CD4-positive, alpha-beta T cell treated with Interleukin-4 for 1 hour (primary cell): ENCODE data around the gene TNK2.
"Not testable (repeated sequence)": the region's sequence is repeated elsewhere in the genome, so short reads cannot be mapped to it uniquely, and the experiment has no call there.

Experiments
- DNase-seq, 2 donors: peaks; one replicate each; pipeline ENCODE4 v3.0.0-alpha.2; 2020 to 2022

TNK2 gene

DNA sequence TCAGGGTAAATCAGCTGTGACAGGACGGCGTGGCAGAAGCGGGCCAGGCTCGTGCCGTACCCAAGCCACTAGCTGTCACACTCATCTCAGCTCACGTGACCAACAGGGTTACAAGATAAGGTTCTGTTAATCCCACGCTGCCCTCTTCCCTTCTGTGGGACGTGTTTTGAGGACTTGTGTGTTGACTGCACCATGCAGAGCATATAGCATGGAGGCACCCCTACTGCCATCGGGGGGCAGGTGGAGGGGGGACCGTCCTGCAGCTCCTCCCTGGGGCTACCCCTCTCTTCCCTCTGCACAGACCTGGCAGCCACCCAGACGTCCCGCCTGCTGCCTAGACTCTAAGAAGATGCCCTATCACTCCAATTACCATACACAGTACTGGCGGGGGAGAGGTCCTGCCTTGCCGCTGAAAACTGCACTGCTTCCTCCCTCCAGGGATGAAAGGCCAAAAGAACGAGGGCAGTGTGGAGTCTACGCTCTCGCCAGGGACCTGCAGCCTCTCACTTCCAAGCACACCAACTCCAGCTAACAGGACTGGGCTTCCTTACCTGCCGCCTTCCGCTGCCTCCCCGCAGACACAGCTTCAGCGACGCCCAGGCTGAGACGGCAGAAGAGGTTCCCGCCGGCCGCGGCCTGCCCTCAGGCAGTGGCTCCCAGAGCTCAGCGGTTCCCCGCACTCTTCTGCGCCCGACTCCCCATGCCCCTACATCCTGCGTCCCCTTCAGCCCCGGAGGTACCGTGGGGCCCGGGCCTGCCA is at the start of gene TNK2:
TNK2 (minus strand) TSS at position 618 of the 760 bp plus-strand sequence. CDS start 19,963 bp downstream, outside the sequence.
- peak; percentile 64 for DNase-seq

DNA sequence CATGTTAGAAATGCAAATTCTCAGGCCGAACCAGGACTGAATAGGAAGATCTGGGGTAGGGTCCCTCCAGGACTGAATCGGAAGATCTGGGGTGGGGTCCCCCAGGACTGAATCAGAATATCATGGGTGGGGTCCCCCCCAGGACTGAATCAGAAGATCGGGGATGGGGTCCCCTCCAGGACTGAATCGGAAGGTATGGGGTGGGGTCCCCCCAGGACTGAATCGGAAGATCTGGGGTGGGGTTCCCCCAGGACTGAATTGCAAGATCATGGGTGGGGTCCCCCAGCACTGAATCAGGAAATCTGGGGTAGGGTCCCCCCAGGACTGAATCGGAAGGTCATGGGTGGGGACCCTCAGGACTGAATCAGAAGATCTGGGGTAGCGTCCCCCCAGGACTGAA is 48.2 kb upstream of the TNK2 start:
- no peak for DNase-seq

DNA sequence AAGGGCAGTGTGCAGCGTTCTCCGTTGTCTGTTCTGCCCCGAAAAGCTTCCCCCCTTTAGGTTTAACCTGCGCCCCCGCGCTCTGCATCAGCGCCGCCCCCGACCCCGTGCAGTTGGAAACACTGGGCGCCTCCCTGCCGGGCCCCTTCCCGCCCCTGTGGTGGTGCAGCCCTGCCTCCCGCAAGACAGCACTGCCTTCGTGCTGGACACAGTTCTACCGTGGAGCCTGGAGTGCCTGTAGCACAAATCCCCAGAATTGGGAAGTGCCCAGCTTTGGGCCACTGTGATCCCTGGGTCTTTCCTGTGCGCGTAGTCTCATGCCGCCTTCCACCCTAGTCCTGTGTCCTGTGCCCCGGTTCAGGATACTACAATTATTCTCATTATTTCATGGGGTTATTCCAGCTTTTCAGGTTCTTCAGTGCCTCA is 47.1 kb upstream of the TNK2 start:
- DNase-seq = not testable (repeated sequence)

DNA sequence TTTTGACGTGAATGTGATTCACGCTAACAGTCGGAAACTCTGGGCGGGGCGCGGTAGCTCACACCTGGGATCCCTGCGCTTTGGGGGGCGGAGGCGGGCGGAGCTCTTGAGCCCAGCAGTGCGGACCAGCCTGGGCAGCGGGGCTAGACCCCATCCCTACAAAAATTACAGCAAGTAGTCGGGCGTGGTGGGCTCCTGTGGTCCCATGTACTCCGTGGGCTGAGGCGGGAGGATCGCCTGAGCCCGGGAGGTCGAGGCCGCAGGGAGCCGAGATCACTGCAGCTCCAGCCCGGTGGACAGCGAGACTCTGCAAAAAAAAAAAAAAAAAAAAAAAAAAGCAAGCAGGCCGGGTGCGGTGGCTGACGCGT is 46.4 kb upstream of the TNK2 start:
- DNase-seq = not testable (repeated sequence)

DNA sequence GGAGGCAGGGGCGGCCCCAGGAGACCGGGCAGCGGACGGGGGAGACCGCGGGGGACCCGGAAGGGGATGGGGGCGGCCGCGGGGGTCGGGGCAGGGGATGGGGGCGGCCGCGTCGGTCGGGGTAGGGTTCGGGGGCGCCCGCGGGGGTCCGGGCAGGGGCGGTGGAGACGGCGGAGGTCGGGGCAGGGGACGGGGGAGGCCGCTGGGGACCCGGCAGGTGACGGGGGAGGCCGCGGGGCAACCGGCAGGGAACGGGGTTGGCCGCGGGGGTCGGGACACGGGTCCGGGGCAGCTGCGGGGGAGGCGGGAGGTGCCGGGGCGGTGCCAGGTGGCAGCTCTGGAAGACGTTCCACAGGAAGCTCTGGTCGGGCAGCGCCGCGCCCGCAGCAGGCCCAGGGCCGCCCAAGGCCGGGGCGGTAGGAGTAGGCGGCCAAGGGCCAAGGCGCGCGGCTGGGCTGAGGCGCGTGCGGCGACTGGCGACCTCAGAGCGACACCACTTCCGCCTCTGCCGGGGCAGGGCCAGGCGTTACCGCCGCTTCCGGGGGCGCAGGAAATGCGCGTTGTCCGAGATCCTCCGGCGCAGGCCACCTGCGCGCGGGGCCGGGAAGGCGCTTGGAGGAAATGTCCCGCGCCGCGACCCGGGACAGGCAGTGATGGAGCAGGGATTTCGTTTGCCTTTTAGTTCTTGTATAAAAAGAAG is 45.9 kb upstream of the TNK2 start:
- peak; percentile 70 to 78 for DNase-seq

DNA sequence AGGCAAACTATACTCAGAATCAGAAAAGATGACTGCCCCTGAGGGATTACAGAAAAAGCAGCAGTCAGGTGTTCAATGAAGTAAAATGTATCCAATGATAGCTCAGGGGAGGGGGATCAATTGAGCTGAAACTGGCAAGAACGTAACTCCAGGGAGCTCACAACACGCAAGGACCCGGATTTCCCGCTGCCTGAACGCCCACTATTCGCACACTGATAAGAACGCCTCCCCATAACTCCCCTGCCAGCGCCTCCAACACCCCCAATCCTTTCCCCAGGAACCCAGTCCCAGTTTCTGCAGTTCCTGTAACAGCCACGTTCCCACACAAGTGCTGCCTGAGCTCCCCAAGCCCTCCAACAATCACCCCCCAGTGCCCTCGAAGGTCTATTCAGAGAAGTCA is 44.2 kb upstream of the TNK2 start:
- DNase-seq = not testable (repeated sequence)

DNA sequence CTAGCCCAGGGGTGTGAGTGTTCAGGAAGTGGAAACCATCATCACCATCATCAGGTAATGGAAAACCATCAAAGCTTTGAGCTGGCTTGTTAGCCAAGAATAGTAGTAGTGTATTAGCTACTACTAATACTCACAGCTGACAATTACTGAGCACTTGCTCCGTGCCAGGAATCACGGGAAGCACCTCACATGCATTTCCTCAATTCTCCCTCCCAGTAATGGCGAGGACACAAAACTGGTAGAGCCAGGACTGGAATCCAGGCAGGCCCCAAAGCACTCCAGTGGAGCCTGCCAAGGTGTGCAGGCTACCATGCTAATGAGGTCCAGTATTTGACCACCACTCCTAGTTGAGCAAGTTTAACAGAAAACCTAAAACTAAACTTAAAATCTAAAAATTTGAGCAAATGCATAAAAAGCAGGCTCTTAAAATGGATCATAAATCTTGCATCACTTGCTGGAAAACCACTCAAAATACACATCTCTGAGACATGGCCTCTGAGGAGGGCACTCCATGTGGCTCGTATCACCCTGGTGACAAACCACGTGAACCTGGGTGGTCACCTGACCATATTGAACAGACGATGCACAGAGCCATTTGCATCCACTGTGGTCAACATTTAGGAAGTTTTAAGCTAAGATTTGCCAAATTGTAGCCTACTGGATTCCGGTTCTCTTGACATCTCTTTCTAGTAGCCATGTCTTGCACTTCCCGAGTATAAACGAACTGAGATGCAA is 43.3 kb upstream of the TNK2 start:
- DNase-seq = not testable (repeated sequence)

DNA sequence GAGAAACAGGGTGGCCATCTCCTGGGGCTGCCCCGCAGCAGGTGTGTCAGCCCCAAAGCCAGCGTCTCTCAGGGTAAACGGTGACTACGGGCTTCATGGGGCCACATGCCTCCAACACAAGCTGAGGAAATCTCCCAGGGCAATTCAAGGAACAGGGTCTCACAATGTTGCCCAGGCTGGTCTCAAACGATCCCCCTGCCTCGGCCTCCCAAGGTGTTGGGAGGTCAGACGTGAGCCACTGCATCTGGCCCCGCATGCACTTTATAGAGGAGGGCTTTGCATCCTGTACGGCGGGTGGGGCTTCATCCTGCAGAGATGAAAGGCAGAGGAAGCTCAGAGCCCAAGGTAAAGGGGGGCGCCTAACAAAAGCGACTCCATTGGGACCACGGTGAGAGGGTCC is 42.4 kb upstream of the TNK2 start:
- not testable (repeated sequence) for DNase-seq

DNA sequence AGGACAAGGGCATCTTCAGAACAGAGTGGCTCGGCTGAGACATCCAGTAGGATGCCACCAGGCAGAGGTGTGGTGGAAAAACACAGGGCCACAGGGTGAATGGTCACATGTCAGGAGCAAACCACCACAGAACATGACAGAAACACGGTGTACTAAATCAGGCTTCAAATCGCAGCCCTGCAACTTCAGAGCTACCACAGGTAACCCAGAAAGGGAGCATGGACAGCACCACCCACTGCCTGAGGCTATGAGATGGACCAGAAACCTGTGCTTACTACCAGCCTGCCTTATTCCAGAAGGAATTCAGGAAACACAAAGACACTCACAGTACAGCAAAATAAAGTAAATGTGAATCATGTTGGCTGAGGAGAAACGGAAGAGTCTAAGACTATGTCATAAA is 41.8 kb upstream of the TNK2 start:
- DNase-seq = not testable (repeated sequence)

DNA sequence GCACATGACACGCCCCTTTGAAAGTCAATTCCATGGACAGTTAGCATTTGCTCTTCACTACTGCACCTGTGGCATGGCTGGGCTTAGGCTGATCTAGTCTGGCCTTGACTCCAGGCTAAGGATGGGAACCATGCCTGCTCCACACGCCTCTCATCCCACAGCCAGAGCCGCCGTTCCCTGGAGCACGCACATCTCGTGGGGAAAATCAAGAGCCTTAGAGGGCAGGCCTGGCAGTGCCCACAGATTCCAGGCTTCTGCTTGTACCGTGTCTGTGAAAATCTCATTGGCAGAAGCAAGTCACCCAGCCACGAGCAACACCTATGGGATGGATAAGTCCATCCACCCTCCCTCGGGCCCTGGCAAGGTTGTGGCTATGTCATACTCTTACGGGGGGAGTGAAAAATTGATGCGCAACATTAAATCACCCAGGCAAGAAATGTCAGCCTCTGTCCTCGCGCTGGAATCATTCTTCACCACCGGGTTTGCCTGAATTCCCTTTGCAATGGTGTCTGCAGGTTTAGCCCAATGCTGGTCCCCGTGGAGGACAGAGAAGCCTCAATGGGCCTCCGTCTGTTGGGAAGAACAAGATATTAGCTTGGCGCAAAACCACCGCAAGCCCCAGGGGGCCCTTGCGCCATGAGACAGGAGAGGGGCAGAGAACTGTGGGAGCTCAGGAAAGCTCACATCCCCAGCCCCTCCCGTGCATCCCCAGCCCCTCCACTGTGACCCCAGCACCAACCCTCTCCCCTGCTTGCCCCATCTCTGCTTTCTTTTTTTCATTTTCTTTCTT is 38.8 kb upstream of the TNK2 start:
- not testable (repeated sequence) for DNase-seq

DNA sequence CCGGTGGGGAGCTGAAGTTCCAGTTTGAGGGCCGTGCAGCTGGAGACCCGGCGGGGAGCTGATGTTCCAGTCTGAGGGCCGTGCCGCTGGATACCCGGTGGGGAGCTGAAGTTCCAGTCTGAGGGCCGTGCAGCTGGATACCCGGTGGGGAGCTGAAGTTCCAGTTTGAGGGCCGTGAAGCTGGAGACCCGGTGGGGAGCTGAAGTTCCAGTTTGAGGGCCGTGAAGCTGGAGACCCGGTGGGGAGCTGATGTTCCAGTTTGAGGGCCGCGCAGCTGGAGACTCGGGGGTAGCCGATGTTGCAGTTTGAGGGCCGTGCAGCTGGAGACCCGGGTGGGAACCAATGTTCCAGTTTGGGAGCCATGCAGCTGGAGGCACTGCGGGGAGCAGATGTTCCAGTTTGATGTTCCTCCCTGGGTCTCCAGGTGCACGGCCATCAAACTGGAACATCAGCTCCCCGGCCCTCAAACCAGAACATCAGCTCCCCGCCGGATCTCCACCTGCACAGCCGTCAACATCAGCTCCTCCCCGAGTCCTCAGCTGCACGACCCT is 33.0 kb upstream of the TNK2 start:
- not testable (repeated sequence) for DNase-seq

DNA sequence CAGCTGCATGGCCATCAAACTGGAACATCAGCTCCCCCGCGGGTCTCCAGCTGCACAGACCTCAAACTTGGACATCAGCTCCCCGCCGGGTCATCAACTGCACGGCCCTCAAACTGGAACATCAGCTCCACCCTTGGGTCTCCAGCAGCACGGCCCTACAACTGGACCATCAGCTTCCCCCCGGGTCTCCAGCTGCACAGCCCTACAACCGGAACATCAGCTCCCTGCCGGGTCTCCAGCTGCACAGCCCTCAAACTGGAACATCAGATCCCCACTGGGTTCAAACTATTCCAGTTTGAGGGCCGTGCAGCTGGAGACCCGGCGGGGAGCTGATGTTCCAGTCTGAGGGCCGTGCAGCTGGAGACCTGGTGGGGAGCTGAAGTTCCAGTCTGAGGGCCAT is 32.5 kb upstream of the TNK2 start:
- not testable (repeated sequence) for DNase-seq

DNA sequence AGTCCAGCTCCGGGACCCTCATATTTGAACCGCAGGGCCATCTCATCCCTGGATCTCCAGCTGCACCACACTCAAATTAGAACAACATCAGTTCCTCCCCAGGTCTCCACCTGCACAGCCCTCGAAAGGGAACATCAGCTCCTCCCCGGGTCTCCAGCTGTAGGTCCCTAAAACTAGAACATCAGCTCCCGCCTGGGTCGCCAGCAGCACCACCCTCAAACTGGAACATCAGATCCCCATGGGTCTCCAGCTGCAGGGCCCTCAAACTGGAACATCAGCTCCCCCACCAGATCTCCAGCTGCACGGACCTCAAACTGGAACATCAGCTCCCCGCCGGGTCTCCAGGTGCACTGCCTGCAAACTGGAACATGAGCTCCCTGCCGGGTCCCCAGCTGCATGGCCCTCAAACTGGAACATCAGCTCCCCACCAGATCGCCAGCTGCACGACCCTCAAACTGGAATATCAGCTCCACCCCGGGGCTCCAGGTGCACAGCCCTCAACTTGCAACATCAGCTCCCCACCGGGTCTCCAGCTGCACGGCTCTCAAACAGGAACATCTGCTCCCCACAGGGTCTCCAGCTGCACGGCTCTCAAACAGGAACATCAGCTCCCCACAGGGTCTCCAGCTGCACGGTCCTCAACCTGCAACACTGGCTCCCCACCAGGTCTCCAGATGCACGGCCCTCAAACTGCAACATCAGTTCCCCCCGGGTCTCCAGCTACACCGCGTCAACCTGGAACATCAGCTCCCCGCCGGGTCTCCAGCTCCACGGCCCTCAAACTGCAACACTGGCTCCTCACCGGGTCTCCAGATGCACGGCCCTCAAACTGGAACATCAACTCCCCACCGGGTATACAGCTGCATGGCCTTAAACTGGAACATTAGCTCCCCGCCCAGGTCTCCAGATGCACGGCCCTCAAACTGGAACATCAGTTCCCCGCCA is 31.4 kb upstream of the TNK2 start:
- not testable (repeated sequence) for DNase-seq

DNA sequence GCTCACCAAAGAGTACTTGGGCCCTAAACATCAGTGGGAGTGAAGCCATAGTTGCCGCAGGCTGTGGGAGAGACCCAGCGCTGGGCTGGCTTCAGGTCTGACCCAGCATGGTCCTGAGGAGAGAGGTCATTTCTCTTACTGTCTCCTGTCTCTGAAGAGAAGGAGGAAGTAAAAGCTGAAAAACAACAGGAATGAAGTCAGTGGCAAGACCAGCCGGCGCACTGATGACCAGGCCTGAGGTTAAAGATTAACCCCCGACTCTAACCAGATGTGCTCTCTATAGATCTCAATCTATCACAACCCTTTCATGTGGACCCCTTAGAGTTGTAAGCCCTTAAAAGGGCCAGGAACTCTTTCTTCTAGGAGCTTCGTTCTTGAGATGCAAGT is 24.7 kb upstream of the TNK2 start:
- DNase-seq = not testable (repeated sequence)

DNA sequence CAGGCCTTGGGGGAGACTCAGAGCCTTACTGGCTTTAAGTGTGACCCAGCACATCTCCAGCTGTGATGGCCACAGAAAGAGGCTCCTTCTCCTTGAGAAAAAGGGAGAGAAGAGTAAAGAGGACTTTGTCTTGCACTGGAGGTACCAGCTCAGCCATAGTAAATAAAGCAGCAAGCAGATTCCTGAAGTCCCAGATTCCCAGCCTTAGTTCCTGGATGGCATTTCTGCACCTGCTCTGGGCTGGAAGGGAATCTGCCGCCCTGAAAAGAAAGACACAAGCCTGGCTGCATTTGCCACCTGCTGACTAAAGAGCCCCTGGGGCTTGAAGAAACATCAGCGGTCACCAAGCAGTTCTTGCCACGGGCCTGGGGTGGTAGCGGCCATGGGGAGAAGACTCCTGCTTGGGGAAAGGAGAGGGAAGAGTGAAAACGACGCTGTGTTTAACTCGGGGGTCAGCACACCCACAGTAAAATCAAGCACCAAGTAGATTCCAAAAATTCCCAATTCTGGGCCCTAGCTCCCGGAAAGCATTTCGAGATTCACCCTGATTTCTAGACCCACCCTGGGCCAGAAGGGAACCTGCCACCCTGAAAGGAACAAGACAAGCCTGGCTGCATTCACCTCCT is 24.2 kb upstream of the TNK2 start:
- no peak for DNase-seq

DNA sequence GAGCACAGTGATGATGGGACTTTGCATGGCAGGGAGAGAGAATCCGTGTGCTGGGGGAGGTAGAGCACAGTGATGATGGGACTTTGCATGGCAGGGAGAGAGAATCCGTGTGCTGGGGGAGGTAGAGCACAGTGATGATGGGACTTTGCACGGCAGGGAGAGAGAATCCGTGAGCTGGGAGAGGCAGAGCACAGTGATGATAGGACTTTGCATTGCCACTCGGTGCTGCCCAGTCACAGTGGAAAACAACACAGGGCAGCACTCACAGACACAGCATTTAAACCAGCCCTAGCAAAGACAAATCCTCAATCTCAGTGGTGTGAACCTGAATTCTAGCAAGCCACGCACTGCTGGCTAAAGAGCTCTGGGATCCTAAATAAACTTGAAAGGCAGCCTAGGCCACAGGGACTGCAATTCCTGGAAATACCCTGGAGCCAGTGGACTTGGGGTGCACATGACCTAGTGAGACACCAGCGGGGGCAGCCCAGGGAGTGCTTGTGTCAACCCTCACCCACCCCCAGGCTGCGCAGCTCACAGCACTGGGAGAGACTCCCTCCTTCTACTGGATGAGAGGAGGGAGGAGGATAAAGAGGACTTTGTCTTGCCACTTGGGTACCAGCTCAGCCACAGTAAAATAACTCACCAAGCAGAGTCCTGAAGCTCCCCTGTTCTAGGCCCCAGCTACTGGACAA is 23.4 kb upstream of the TNK2 start:
- DNase-seq = no peak

DNA sequence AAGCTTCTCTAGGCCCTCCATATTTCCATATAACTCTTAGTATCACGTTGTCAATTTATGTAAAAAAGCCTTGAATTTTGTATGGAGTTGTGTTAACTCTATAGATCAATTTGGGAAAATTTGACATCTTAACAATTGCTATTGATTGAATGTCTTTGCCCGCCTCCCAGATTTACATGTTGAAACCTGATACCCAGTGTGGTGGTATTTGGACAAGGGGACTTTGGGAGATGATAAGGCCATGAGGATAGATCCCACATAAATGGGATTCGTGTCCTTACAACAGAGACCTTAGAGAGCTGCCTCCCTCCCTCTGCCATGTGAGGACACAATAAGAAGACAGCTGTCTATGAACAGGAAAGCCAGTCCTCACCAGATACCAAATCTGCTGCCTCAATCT is 21.1 kb upstream of the TNK2 start:
- DNase-seq = no peak

DNA sequence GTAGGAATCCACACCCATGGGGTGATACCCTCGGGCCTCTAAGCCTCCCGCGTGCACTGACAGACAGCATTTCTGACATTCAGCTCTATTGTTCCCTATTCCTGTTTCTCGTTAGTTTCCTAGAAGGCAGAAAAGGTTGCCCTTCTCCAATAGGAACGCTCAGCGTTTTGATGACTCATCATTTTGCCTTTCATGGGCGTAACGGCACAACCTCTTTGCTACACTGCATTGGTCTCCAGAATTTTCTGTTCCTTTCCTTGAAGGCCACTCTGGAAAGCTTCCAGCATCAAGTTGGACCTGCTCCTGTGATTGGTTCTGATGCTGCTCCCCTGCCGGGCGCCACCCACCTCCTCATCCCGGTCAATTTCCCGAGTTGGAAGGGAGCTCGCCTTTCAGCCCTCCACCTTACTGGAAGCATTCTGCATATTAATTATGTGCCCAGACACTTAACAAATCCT is 13.0 kb upstream of the TNK2 start:
- DNase-seq = no peak

DNA sequence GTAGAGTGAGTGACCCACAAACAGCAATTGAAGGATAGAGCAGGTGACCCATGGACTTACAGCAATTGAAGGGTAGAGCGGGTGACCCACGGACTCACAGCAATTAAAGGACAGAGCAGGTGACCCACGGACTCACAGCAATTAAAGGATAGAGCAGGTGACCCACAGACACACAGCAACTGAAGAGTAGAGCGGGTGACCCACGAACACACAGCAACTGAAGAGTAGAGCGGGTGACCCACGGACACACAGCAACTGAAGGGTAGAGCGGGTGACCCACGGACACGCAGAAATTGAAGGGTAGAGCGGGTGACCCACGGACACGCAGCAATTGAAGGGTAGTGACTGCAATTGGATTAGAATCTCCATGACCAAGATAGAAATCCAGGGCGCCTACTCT is 9.8 kb upstream of the TNK2 start:
- no peak for DNase-seq

DNA sequence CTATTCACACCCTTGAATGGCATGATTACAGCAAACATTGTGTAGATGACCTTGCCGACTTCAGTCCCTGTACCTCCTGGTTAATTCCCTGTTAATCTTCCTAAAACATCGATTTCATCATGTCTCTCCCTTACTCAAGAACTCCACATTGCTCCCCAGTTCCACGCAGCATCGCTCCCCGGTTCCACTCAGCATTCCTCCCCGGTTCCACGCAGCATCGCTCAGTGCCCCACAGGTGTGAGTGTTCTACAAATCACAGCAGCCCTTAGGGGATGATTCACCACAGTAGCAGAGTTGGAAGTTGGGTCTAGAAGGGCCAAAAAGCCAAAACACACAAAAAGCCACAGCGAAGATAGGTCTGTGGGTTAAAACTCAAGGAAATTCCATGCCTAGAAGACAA is 8.6 kb upstream of the TNK2 start:
- DNase-seq = no peak
